Measurements from ENCODE around the gene COL6A2.

COL6A2 gene

DNA sequence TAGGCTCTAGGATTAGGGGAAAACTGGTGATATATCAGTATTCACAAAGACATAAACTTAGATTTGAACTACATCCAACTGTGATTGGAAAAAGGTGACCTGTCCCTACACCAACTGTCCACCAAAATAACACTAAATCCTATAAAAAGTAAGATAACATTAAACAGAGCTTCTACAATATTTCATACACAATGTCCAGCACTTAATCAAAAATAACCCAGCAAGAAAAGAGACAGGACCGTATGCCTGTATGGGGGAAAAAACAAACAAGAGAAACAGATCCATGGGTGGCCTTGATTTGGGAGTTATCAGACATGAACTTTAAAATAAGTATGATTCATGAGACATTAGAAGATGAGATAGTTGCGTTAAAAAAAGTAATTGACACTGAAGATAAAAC lies 9.7 kb upstream of the COL6A2 start:
- Histone ChIP-seq H3K36me3 (ENCODE audit: control insufficient read depth, low read length) (no peaks in the 10 kb centered on the region), H3K79me2 (ENCODE audit: control insufficient read depth, low read length) (no peaks in the 10 kb centered on the region), H3K4me1 (ENCODE audit: control insufficient read depth, low read length) (no peaks in the 10 kb centered on the region), H3K4me3 (ENCODE audit: low read length) (no peak overlapping the region), H3K4me2 (ENCODE audit: low read length) (no peak overlapping the region), H3K9me3 (ENCODE audit: control insufficient read depth, insufficient read depth, low read length) (peaks cover 34% of the 10 kb centered on the region), H3K27me3 (ENCODE audit: control insufficient read depth, low read length) (no peaks in the 10 kb centered on the region), H4K20me1 (ENCODE audit: control insufficient read depth, insufficient read depth, low read depth, low read length) (no peaks in the 10 kb centered on the region), H3K9me2 (replicated peaks; ENCODE audit: control insufficient read depth, low read length) (no peaks in the 10 kb centered on the region), H3F3A (ENCODE audit: control insufficient read depth, insufficient read depth) (no peaks in the 10 kb centered on the region), H3K27ac (ENCODE audit: low read depth, low read length) (no peak overlapping the region)
- no peak for TF ChIP-seq CTCF (IDR thresholded peaks at IDR 0.05; ENCODE audit: low read depth, low read length, poor library complexity, severe bottlenecking)
- no peak for TF ChIP-seq EZH2phosphoT487 (IDR thresholded peaks at IDR 0.05; ENCODE audit: borderline replicate concordance, low read length)

GRCh38 chr21:46089285-46089684 lies 8.6 kb upstream of the COL6A2 start:
- Histone ChIP-seq H3K36me3 (ENCODE audit: control insufficient read depth, low read length) (no peaks in the 10 kb centered on the region), H3F3A (ENCODE audit: control insufficient read depth, insufficient read depth) (no peaks in the 10 kb centered on the region), H3K4me3 (ENCODE audit: low read length) (no peak overlapping the region), H3K79me2 (ENCODE audit: control insufficient read depth, low read length) (no peaks in the 10 kb centered on the region), H3K4me1 (ENCODE audit: control insufficient read depth, low read length) (no peaks in the 10 kb centered on the region), H3K27me3 (ENCODE audit: control insufficient read depth, low read length) (no peaks in the 10 kb centered on the region), H3K9me2 (replicated peaks; ENCODE audit: control insufficient read depth, low read length) (no peaks in the 10 kb centered on the region), H3K27ac (ENCODE audit: low read depth, low read length) (no peak overlapping the region), H4K20me1 (ENCODE audit: control insufficient read depth, insufficient read depth, low read depth, low read length) (no peaks in the 10 kb centered on the region), H3K9me3 (ENCODE audit: control insufficient read depth, insufficient read depth, low read length) (peaks cover 23% of the 10 kb centered on the region), H3K4me2 (ENCODE audit: low read length) (no peak overlapping the region)
- TF ChIP-seq EZH2phosphoT487 (IDR thresholded peaks at IDR 0.05; ENCODE audit: borderline replicate concordance, low read length): no peak
- TF ChIP-seq CTCF (IDR thresholded peaks at IDR 0.05; ENCODE audit: low read depth, low read length, poor library complexity, severe bottlenecking): no peak

DNA sequence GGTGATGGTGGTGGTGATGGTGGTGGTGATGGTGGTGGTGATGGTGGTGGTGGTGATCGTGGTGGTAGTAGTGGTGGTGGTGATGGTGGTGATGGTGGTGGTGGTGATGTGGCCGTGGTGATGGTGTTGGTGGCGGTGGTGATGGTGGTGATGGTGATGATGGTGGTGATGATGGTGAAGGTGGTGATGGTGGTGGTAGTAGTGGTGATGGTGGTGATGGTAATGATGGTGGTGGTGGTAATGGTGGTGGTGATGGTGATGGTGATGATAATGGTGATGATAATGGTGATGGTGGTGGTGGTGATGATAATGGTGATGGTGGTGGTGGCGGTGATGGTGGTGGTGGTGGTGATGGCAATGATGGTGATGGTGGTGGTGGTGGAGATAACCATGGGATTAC lies 6.8 kb upstream of the COL6A2 start:
- H3K36me3 ChIP-seq (ENCODE audit: control insufficient read depth, low read length): no peaks in the 10 kb centered on the region
- TF ChIP-seq EZH2phosphoT487 (IDR thresholded peaks at IDR 0.05; ENCODE audit: borderline replicate concordance, low read length): no peak
- no peak for TF ChIP-seq CTCF (IDR thresholded peaks at IDR 0.05; ENCODE audit: low read depth, low read length, poor library complexity, severe bottlenecking)
- no peaks in the 10 kb centered on the region for H3K27me3 ChIP-seq (ENCODE audit: control insufficient read depth, low read length)
- no peaks in the 10 kb centered on the region for H3K9me2 ChIP-seq (replicated peaks; ENCODE audit: control insufficient read depth, low read length)
- H3K79me2 ChIP-seq (ENCODE audit: control insufficient read depth, low read length): no peaks in the 10 kb centered on the region
- no peaks in the 10 kb centered on the region for H4K20me1 ChIP-seq (ENCODE audit: control insufficient read depth, insufficient read depth, low read depth, low read length)
- no peaks in the 10 kb centered on the region for H3K4me1 ChIP-seq (ENCODE audit: control insufficient read depth, low read length)
- H3K27ac ChIP-seq (ENCODE audit: low read depth, low read length): no peak overlapping the region
- H3K4me2 ChIP-seq (ENCODE audit: low read length): no peak overlapping the region
- peaks cover 19% of the 10 kb centered on the region for H3K9me3 ChIP-seq (ENCODE audit: control insufficient read depth, insufficient read depth, low read length)
- H3K4me3 ChIP-seq (ENCODE audit: low read length): no peak overlapping the region
- no peaks in the 10 kb centered on the region for H3F3A ChIP-seq (ENCODE audit: control insufficient read depth, insufficient read depth)

GRCh38 chr21:46091631-46092025 lies 6.3 kb upstream of the COL6A2 start:
- no peak overlapping the region for H3K4me2 ChIP-seq (ENCODE audit: low read length)
- TF ChIP-seq CTCF (IDR thresholded peaks at IDR 0.05; ENCODE audit: low read depth, low read length, poor library complexity, severe bottlenecking) (no peak), EZH2phosphoT487 (IDR thresholded peaks at IDR 0.05; ENCODE audit: borderline replicate concordance, low read length) (no peak)
- no peaks in the 10 kb centered on the region for H4K20me1 ChIP-seq (ENCODE audit: control insufficient read depth, insufficient read depth, low read depth, low read length)
- no peaks in the 10 kb centered on the region for H3K9me2 ChIP-seq (replicated peaks; ENCODE audit: control insufficient read depth, low read length)
- no peaks in the 10 kb centered on the region for H3K79me2 ChIP-seq (ENCODE audit: control insufficient read depth, low read length)
- peaks cover 23% of the 10 kb centered on the region for H3K9me3 ChIP-seq (ENCODE audit: control insufficient read depth, insufficient read depth, low read length)
- H3K4me1 ChIP-seq (ENCODE audit: control insufficient read depth, low read length): no peaks in the 10 kb centered on the region
- H3K27me3 ChIP-seq (ENCODE audit: control insufficient read depth, low read length): no peaks in the 10 kb centered on the region
- no peak overlapping the region for H3K27ac ChIP-seq (ENCODE audit: low read depth, low read length)
- H3K36me3 ChIP-seq (ENCODE audit: control insufficient read depth, low read length): no peaks in the 10 kb centered on the region
- H3K4me3 ChIP-seq (ENCODE audit: low read length): no peak overlapping the region
- no peaks in the 10 kb centered on the region for H3F3A ChIP-seq (ENCODE audit: control insufficient read depth, insufficient read depth)

Data from DOHH2 (cell line).